Stimulated activated CD4-positive, alpha-beta T cell treated with anti-CD3 and anti-CD28 coated beads, Interleukin-15, amount 100 ng/mL, for 1 hour (primary cell): ENCODE data around the gene THSD7B.

Source experiments
- DNase-seq, 2 donors: peaks; one replicate each; pipeline ENCODE4 v3.0.0-alpha.2; 2020; ENCODE audit warnings: low read depth in 1 of 2, low spot score in 1 of 2

The THSD7B gene

GRCh38 chr2:137192366-137193310, 427.3 kb downstream of the THSD7B start:
- DNase-seq = no peak

- no peak for DNase-seq
Observed at GRCh38 chr2:137193401-137193800, 428.1 kb downstream of the THSD7B start.

- no peak for DNase-seq
Observed at GRCh38 chr2:137194111-137194510, 428.8 kb downstream of the THSD7B start.

GRCh38 chr2:137199751-137200150, 434.4 kb downstream of the THSD7B start:
- DNase-seq = no peak

- no peak for DNase-seq
Observed at GRCh38 chr2:137202318-137202717, 437.0 kb downstream of the THSD7B start.

GRCh38 chr2:137205324-137205723, 440.0 kb downstream of the THSD7B start:
- no peak for DNase-seq

GRCh38 chr2:137206069-137206468, 440.7 kb downstream of the THSD7B start:
- DNase-seq = no peak

- no peak for DNase-seq
Observed at GRCh38 chr2:137207030-137207429, 441.7 kb downstream of the THSD7B start.

GRCh38 chr2:137208431-137208891, 443.1 kb downstream of the THSD7B start:
- DNase-seq = no peak

- no peak for DNase-seq
Observed at GRCh38 chr2:137210039-137210438, 444.7 kb downstream of the THSD7B start.

- no peak for DNase-seq
Observed at GRCh38 chr2:137211761-137212160, 446.4 kb downstream of the THSD7B start.

- no peak for DNase-seq
Observed at GRCh38 chr2:137220438-137220993, 455.2 kb downstream of the THSD7B start.

- no peak for DNase-seq
Observed at GRCh38 chr2:137221797-137222492, 456.6 kb downstream of the THSD7B start.

- DNase-seq = no peak
Observed at GRCh38 chr2:137223722-137224121, 458.4 kb downstream of the THSD7B start.

GRCh38 chr2:137228566-137228965, 463.2 kb downstream of the THSD7B start:
- no peak for DNase-seq

- no peak for DNase-seq
Observed at GRCh38 chr2:137229834-137230233, 464.5 kb downstream of the THSD7B start.

GRCh38 chr2:137231628-137232027, 466.3 kb downstream of the THSD7B start:
- DNase-seq = no peak

- DNase-seq = no peak
Observed at GRCh38 chr2:137232076-137232475, 466.7 kb downstream of the THSD7B start.

GRCh38 chr2:137233091-137233490, 467.7 kb downstream of the THSD7B start:
- no peak for DNase-seq

GRCh38 chr2:137237055-137237454, 471.7 kb downstream of the THSD7B start:
- DNase-seq = no peak

- DNase-seq = no peak
Observed at GRCh38 chr2:137238065-137238464, 472.7 kb downstream of the THSD7B start.
